ENCODE data around the gene CDC14B. TPM values are rescaled to one million over a fixed set of nuclear protein-coding genes. Genes with fewer than 3 reads are reported as not detected.

The CDC14B gene
- total RNA-seq, 1 experiment from 2014 or later: 28.4 TPM

DNA sequence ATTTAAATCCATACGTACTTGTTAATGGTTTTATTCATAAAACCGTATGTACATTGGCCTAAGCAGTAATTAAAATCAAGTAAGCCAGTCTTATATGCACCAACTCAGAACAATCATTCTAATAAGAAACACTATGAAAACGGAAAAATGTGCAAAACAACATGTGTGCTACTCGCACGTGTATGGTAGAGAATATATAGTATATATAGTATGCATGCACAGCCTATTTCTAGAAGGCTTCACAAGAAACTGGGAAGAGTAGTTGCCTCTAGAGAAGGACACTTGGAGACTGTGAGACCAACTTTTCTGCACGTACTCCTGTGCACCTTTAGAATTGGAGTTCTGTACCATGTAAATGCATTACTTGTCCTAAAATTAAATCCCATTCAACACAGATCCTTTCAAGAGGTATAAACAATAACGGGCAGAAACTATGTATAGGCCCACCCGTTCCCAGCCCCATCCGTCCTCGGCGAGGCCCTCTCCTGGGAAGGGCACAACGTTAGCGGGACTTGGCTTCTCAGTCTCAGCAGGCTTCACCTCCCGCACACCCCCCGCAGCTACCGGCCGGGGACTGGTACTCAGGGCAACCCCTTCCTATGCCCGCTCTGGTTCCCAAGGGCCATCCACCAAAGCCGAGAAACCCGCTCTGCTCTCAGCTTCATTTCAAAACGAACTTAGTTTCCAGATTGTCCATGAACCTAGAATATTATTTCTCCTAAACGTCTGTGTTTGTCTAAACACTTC lies 2.0 kb downstream of the CDC14B start:
- Mint-ChIP-seq H3K4me1 (peaks cover 36% of the 10 kb centered on the region in 2 experiments), H3K27ac (no peak overlapping the region)

More for the DNA sequence above, 2.0 kb downstream of the CDC14B start:
- Histone ChIP-seq H3K23ac (ENCODE audit: insufficient read length, low read depth, low read length) (no peak overlapping the region), H3T11ph (ENCODE audit: low read length) (no peak overlapping the region), H4K20me1 (ENCODE audit: control insufficient read depth, insufficient read depth, insufficient read length) (no peaks in the 10 kb centered on the region), H3K14ac (ENCODE audit: insufficient read depth, low read length) (no peak overlapping the region), H2BK15ac (ENCODE audit: low read depth, low read length) (no peak overlapping the region), H2AK5ac (ENCODE audit: insufficient read length, low read length) (no peak overlapping the region), H4K91ac (ENCODE audit: insufficient read length, low read depth, low read length) (no peak overlapping the region), H3K9ac (ENCODE audit: extremely low read depth, insufficient read length, low read length) (no peak overlapping the region), H3K27ac (ENCODE audit: insufficient read length, low read depth, low read length) (no peak overlapping the region), H3K56ac (ENCODE audit: insufficient read length, low read depth, low read length) (no peak overlapping the region), H2BK5ac (ENCODE audit: insufficient read length, low read length) (no peak overlapping the region), H3K23me2 (ENCODE audit: insufficient read length, low read depth, low read length, poor library complexity, severe bottlenecking) (peaks cover 23% of the 10 kb centered on the region), H3K4me1 (ENCODE audit: insufficient read depth, low read length) (peaks cover 10% of the 10 kb centered on the region; the same call in 1 of the 2 replicates), H3K9me3 (ENCODE audit: control insufficient read depth, low read depth, low read length) (no peaks in the 10 kb centered on the region), H3K79me2 (ENCODE audit: insufficient read depth, low read length) (peaks cover 7% of the 10 kb centered on the region; the same call in 1 of the 2 replicates), H3K79me1 (ENCODE audit: insufficient read depth, low read depth, low read length, poor library complexity, severe bottlenecking) (no peaks in the 10 kb centered on the region), H4K5ac (ENCODE audit: insufficient read length, low read depth, low read length) (no peak overlapping the region), H2BK120ac (ENCODE audit: low read depth, low read length, poor library complexity, severe bottlenecking) (no peak overlapping the region), H3K4ac (ENCODE audit: low read depth, low read length) (no peak overlapping the region), H4K8ac (replicated peaks; ENCODE audit: insufficient read length, low read depth, low read length) (no peak overlapping the region), H2BK12ac (ENCODE audit: insufficient read length, low read depth, low read length) (no peak overlapping the region), H3K27me3 (ENCODE audit: insufficient read depth, low read length) (peaks cover 3% of the 10 kb centered on the region; the same call in 1 of the 2 replicates), H2AFZ (ENCODE audit: low read length) (no peak overlapping the region), H3K4me2 (ENCODE audit: insufficient read depth, insufficient read length, low read length) (peak overlapping the region; percentile 48), H2BK20ac (ENCODE audit: low read depth, low read length, poor library complexity, severe bottlenecking) (no peak overlapping the region), H3K18ac (ENCODE audit: insufficient read length, low read depth, low read length) (no peak overlapping the region)
- Mint-ChIP-seq H3K4me3 (peak overlapping the region; percentile 70 to 89), H3K27me3 (ENCODE audit: low read depth) (peaks cover 39% of the 10 kb centered on the region), H3K36me3 (ENCODE audit: insufficient read depth in 1 of 3, low read depth in 3 of 3) (peaks cover 0 to 2% (median 0%) of the 10 kb centered on the region in 3 experiments; a peak in 1 of 7 replicates), H3K9me3 (no peaks in the 10 kb centered on the region)
- TF ChIP-seq, protein P1, sequence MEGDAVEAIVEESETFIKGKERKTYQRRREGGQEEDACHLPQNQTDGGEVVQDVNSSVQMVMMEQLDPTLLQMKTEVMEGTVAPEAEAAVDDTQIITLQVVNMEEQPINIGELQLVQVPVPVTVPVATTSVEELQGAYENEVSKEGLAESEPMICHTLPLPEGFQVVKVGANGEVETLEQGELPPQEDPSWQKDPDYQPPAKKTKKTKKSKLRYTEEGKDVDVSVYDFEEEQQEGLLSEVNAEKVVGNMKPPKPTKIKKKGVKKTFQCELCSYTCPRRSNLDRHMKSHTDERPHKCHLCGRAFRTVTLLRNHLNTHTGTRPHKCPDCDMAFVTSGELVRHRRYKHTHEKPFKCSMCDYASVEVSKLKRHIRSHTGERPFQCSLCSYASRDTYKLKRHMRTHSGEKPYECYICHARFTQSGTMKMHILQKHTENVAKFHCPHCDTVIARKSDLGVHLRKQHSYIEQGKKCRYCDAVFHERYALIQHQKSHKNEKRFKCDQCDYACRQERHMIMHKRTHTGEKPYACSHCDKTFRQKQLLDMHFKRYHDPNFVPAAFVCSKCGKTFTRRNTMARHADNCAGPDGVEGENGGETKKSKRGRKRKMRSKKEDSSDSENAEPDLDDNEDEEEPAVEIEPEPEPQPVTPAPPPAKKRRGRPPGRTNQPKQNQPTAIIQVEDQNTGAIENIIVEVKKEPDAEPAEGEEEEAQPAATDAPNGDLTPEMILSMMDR (conservative IDR thresholded peaks at IDR 0.05): no peak
- no CpG with 5 or more reads among the region's 22 CpGs for WGBS (ENCODE audit: extremely low coverage, insufficient read length, low lambda C conversion rate)
- DNase-seq: peak; percentile 31
